Activated effector memory CD4-positive, alpha-beta T cell treated with anti-CD3 and anti-CD28 coated beads, Interleukin-2, amount 50 U/mL, for 16 hours (primary cell): ENCODE data around the gene LYRM4.
A peak's percentile ranks its signal among the peaks of the same experiment; 100 is the strongest.

Experiments
- DNase-seq: peaks from one replicate; pipeline ENCODE4 v3.0.0-alpha.2; 2020

Gene LYRM4

DNA sequence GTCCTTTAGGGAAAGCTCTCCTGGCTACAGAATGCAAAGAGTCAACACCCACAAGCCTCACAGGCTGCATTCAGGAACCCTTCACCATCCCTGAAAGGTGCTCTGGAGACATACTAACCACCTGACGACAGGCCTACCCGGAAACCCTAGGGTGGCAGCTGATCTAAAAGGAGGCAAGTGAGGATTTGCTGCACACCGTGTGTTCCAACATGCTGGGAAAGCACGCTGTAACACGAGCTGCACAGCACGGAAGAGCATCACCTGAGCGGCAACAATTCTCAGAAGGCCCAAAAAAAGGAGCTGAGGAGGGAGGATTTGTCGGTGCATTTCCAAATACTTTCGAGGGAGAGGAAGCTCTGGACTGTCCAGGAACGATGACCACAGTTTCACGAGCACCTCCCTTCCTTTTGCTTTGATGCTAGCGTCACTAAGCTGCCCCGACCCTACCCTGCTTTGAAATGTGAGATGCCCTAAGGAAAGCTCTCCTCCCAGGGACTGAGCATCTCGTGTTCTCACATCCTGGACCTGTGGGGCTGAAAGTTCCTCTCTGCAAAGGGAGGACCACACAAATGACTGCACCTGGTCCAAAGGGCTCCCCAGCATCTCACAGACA, 88.6 kb downstream of the LYRM4 start:
- DNase-seq, result no peak

DNA sequence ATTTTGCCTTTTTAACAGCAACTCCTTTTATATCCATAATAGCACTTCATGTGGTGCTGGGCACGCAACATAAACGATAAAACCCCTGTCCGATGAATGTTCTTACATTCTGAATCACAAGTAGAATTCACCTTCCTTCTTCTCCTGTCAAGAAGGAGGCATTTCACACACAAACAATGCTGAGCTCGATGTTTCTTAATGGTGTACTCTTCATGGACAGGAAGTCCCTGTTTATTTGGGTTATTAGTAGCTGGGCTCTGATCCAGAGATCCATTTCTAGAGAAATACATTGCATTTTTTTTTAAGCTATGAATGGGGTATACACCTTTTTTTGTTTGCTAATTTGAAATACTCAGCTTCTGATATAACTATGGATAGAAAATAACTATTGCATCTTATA, 93.2 kb downstream of the LYRM4 start:
- DNase-seq, result no peak

GRCh38 chr6:5164092-5164491, 96.7 kb downstream of the LYRM4 start:
- DNase-seq, result no peak

- DNase-seq, result no peak
These were observed 97.5 kb downstream of the LYRM4 start for GRCh38 chr6:5163247-5163646.

GRCh38 chr6:5162355-5162754, 98.4 kb downstream of the LYRM4 start:
- DNase-seq, result no peak

DNA sequence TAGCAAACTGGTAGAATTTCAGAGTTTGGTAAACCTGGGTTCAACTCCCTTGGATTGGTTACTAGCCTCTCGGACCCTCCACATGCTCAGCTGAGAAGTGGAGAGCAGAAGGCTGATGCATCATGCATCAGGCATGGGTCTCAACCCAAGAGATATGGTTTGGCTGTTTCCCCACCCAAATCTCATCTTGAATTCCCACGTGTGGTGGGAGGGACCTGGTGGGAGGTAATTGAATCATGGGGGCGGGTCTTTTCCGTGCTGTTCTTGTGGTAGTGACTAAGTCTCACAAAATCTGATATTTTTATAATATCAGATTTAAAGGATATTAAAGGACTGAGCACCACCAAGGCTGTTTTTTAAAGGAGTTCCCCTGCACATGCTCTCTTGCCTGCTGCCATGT, 100.5 kb downstream of the LYRM4 start:
- no peak for DNase-seq

GRCh38 chr6:5159162-5159561, 101.6 kb downstream of the LYRM4 start:
- DNase-seq, result no peak

DNA sequence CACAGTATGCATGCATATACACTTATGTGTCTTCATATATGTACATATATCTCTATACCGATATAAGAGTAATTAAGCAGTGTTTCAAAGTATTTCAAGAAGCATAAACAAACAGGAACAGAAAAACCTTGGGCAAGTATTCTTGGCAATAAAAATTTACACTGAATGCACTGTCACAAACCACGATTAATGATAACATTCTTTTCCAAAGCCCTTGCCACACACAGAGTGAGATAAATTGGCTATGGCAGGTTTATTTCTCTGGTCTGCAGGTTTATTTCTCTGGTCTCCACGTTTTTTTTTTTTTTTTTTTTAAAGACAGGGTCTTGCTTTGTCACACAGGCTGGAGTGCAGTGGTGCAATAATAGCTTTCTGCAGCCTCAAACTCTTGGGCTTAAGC, 102.6 kb downstream of the LYRM4 start:
- DNase-seq, result no peak

- no peak for DNase-seq
These were observed 103.1 kb downstream of the LYRM4 start for GRCh38 chr6:5157621-5158138.

- DNase-seq, result no peak
These were observed 104.1 kb downstream of the LYRM4 start for GRCh38 chr6:5156627-5157026.

GRCh38 chr6:5155906-5156305, 104.8 kb downstream of the LYRM4 start:
- no peak for DNase-seq

DNA sequence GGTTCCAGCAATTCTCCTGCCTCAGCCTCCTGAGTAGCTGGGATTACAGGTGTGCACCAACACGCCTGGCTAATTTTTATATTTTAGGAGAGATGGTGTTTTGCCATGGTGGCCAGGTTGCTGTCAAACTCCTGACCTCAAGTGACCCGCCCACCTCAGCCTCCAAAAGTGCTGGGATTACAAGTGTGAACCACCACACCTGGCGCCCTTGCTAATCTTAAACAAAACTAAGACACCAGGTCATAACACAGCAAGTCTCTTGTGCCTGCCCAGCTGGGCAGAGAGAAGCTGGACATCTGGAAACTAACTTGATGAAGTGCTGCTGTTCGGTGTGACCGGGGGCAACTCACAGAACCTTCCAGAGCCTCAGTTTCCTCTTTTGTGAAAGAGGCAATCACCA, 107.6 kb downstream of the LYRM4 start:
- DNase-seq, result no peak

GRCh38 chr6:5152460-5152859, 108.3 kb downstream of the LYRM4 start:
- no peak for DNase-seq

DNA sequence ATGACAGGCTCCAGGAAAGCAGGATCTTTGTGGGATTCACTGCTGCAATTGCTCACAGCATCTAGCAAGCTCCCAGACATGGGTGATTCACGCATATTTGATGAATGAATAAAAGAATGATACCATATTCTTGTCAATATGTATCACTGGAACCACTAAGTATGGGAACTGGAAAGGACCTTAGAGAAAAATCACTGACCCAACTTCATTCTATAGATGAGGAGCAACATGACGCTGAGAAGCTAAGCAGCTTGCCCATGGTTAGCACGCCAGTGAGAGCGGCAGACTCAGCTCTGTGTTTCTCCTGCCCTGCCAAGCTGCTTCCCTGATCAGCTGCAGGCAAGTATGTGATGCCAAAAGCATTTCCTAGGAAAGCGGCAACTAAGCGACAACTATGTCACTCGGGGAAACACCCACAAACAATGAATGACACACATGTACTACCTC, 108.8 kb downstream of the LYRM4 start:
- no peak for DNase-seq

- DNase-seq, result no peak
These were observed 109.3 kb downstream of the LYRM4 start for GRCh38 chr6:5151360-5151954.

- DNase-seq, result no peak
These were observed 110.1 kb downstream of the LYRM4 start for GRCh38 chr6:5150551-5151075.

DNA sequence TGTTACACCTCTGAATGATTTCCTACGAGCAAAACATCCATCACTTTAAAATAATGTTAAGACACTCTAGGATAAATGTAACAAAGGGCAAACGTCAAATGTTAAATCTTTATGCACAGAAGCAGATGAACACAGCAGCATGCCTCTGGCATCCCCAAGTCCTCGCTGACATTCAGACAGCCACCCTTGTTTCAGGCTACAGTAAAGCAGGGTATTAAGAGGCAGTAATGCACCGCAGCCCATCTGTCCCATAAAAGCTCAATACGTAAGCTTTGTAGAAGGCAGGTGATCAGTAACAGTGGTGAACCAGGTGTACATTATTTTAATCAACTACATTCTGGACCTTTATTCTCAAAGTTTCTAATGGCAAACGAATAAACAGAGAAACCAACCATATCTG, 110.9 kb downstream of the LYRM4 start:
- DNase-seq, result no peak

DNA sequence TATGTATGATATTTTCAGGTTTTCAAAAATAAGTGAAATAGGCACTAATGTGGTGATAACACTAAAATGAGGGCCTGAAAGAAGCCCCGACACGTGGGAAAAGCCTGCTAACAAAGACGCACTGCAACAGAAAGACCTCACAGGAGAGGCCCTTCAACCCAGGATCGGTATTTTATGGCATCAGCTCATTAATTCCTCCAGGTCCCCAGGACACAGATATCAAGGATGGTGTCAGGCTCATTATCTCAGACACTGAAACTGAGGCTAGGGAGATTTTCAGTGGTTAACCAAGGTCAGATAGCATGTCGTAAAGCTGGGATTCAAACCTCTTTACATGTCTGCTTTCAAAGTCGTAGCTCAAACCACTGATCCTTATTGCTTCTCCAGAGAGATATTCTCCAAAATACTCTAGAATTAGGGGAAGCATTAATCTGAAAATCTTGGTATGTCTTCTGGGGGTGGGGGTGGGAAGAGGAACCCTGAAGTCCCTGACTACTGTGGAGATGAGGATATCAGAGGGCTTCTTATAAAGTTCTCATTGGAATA, 111.5 kb downstream of the LYRM4 start:
- DNase-seq, result no peak

DNA sequence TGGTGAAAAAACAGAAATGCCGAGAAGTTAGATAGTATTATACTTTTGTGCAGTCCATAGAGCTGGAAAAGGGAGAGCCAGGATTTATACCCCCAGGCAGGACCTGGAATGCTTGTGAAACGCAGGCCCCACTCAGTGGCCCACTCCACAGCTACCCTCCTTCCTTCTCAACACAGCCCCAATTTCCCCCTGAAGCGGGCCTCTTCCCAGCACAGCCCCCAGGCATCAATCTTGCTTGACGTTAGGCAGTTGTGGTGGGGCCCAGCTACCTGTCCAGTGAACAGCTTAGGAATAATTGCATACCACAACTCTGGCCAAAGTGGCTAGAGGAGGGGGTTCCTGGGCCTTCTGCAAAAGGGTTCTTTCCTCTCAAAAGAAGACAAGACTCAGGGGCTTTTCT, 114.4 kb downstream of the LYRM4 start:
- no peak for DNase-seq

GRCh38 chr6:5143634-5144311, 117.0 kb downstream of the LYRM4 start:
- DNase-seq, result peak; percentile 93

- DNase-seq, result no peak
These were observed 117.8 kb downstream of the LYRM4 start for GRCh38 chr6:5142915-5143314.

DNA sequence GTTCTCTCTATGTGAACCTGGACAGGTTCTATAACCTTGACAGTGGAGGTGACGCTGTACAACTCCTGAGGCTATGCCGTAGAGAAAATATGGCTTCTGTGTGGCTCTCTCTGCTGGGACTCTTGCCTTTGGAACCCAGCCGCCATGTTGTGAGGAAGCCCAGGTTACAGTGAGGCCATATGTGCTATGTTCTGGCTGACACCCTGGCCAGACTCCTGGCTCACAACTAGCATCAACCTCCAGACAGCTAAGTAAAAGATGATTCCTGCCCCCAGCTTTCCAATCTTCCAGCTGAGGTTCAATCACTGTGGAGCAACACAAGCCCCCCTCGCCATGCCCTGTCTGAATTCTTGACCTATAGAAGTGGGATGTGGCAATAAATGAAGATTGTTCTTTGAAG, 118.6 kb downstream of the LYRM4 start:
- no peak for DNase-seq

GRCh38 chr6:5141046-5141445, 119.7 kb downstream of the LYRM4 start:
- no peak for DNase-seq
